ENCODE data around the gene PPP2R5A.

DNA sequence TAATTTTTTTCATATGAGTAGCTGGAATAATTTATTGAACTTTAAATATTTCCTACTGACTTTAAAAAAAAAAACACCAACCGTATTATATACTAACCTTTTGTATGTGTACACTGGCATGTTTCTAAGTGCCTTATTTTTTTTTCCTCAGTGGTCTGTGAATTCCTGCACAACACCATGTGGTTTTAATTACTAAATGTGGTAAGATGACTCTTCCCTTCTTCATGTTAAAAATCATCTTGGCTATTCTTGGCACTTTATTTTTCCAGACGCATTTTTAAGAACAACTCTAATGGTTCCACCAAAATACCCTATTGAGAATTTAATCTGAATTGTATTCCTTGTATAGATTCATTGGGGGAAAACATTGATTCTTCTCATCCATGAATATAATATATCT is 28.4 kb downstream of the PPP2R5A start:
- no peak for TF ChIP-seq POLR2A (IDR thresholded peaks at IDR 0.05)
- TF ChIP-seq CTCF (IDR thresholded peaks at IDR 0.05), result no peak
- TF ChIP-seq POLR2AphosphoS5 (IDR thresholded peaks at IDR 0.05), result no peak
